ENCODE results near the gene LBHD2. TPM values are rescaled to one million over a fixed set of nuclear protein-coding genes. Genes with fewer than 3 reads are reported as not detected.
"Not testable (repeated sequence)": the region's sequence is repeated elsewhere in the genome, so short reads cannot be mapped to it uniquely, and the experiment has no call there.

The LBHD2 gene
- total and polyA plus RNA-seq, 2 donors (not counting 1 experiment from before 2014, with no cell fraction given) = not detected

- CTCF ChIA-PET = interaction anchor here (1.5 kb wide), 1 partner anchor 14 kb away, joined by 3 read pairs; no protein-coding TSS in a partner anchor
- H2AFZ ChIP-seq (ENCODE audit: insufficient read depth, low read depth, low read length, poor library complexity, severe bottlenecking); H3K79me2 ChIP-seq (ENCODE audit: control insufficient read depth, insufficient read depth, low read length); H3K9ac ChIP-seq (ENCODE audit: low read length); ATAC-seq (ENCODE audit: low read depth); H3K4me3 Mint-ChIP-seq; H3K27ac ChIP-seq (ENCODE audit: low read length in 2 of 2); DNase-seq; H3K4me2 ChIP-seq (replicated peaks; ENCODE audit: low read depth, low read length, poor library complexity, severe bottlenecking); intact Hi-C loops (cut with micrococcal nuclease); H4K20me1 ChIP-seq (ENCODE audit: control insufficient read depth, insufficient read depth, low read length, poor library complexity, severe bottlenecking); H3K27ac Mint-ChIP-seq; POLR2A ChIA-PET; H3K9me3 Mint-ChIP-seq (ENCODE audit: insufficient read depth); H3K36me3 ChIP-seq (replicated peaks in 1 of 2; ENCODE audit: control extremely low read depth in 1 of 2, control insufficient read depth in 1 of 2, extremely low read depth in 1 of 2, insufficient read depth in 2 of 2, low read length in 1 of 2); H3K4me3 ChIP-seq (ENCODE audit: control extremely low read depth in 1 of 5, extremely low read depth in 1 of 5, insufficient read depth in 1 of 5, low read depth in 2 of 5, low read length in 4 of 5): not testable (repeated sequence)
- Mint-ChIP-seq H3K27me3 (peaks cover 13% of the 10 kb centered on the region), H3K4me1 (peaks cover 23% of the 10 kb centered on the region)
- Histone ChIP-seq H3K9me3 (ENCODE audit: control extremely low read depth in 1 of 3, control insufficient read depth in 2 of 3, insufficient read depth in 1 of 3, low read length in 2 of 3) (peaks cover 0 to 13% (median 0%) of the 10 kb centered on the region in 3 donors), H3K4me1 (ENCODE audit: control insufficient read depth in 2 of 2, insufficient read depth in 2 of 2, low read length in 2 of 2) (peaks cover 23 to 28% of the 10 kb centered on the region in 2 donors), H3K27me3 (replicated peaks in 1 of 4; ENCODE audit: control extremely low read depth in 1 of 4, control insufficient read depth in 3 of 4, insufficient read depth in 4 of 4, low read length in 3 of 4) (peaks cover 0 to 33% (median 14%) of the 10 kb centered on the region in 4 experiments)
- WGBS (ENCODE audit: insufficient coverage) = 91% methylated on average over 6 of the region's 8 CpGs
Observed at GRCh38 chr14:103119527-103119926, 35.5 kb downstream of the LBHD2 start.

DNA sequence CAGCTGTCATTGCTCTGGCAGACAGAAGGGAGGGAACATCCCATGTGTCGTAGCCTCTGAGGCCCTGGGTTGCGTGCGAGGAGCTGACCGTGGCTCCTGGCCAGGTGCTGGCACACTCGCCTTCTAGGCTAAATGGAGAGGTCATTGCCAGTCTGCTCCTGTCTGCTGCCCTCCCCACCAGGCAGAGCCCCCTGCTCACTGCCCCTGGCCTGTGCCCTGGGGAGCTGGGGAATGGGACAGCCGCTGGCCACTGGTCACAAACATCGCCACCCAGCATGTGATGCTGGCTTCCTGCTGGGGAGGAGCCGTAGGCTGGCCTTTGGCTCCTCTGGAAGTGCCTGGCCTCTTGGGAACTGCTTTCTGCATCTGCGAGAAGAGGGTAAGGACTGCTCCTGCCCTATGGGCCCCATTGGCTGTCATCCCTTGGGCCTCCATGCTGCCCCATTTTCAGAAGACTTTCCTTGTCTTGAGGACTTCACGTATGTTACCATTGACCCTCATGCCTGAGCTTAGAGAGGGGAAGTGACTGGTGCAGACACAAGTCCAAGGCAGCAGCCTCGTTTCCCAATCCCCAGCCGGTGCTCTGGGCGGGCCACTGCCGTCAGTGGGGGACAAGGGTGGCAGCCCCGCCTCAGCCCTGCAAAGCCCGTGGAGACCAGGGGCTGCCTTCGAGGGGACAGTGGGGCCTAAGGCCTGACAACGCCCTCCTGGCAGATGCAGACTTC is 37.3 kb downstream of the LBHD2 start:
- Mint-ChIP-seq H3K4me3 (peak overlapping the region; percentile 47), H3K27ac (no peak overlapping the region), H3K27me3 (peaks cover 13% of the 10 kb centered on the region), H3K4me1 (peaks cover 15% of the 10 kb centered on the region), H3K9me3 (ENCODE audit: insufficient read depth) (no peaks in the 10 kb centered on the region)
- Histone ChIP-seq H3K27ac (ENCODE audit: low read length in 2 of 2) (peak overlapping the region in 1 of 2 donors; percentile 12), H2AFZ (ENCODE audit: insufficient read depth, low read depth, low read length, poor library complexity, severe bottlenecking) (no peak overlapping the region), H3K27me3 (replicated peaks in 1 of 4; ENCODE audit: control extremely low read depth in 1 of 4, control insufficient read depth in 3 of 4, insufficient read depth in 4 of 4, low read length in 3 of 4) (peaks cover 0 to 36% (median 17%) of the 10 kb centered on the region in 4 experiments), H3K4me2 (replicated peaks; ENCODE audit: low read depth, low read length, poor library complexity, severe bottlenecking) (no peak overlapping the region), H3K4me3 (ENCODE audit: control extremely low read depth in 1 of 5, extremely low read depth in 1 of 5, insufficient read depth in 1 of 5, low read depth in 2 of 5, low read length in 4 of 5) (no peak overlapping the region), H3K9me3 (ENCODE audit: control extremely low read depth in 1 of 3, control insufficient read depth in 2 of 3, insufficient read depth in 1 of 3, low read length in 2 of 3) (peaks cover 0 to 17% (median 0%) of the 10 kb centered on the region in 3 donors), H3K9ac (ENCODE audit: low read length) (no peak overlapping the region), H3K79me2 (ENCODE audit: control insufficient read depth, insufficient read depth, low read length) (no peaks in the 10 kb centered on the region), H3K4me1 (ENCODE audit: control insufficient read depth in 2 of 2, insufficient read depth in 2 of 2, low read length in 2 of 2) (peaks cover 23% of the 10 kb centered on the region in 2 donors), H4K20me1 (ENCODE audit: control insufficient read depth, insufficient read depth, low read length, poor library complexity, severe bottlenecking) (no peaks in the 10 kb centered on the region), H3K36me3 (replicated peaks in 1 of 2; ENCODE audit: control extremely low read depth in 1 of 2, control insufficient read depth in 1 of 2, extremely low read depth in 1 of 2, insufficient read depth in 2 of 2, low read length in 1 of 2) (no peaks in the 10 kb centered on the region)
- no peak for DNase-seq
- CTCF ChIA-PET = interaction anchor here (0.5 kb wide), 1 partner anchor 21 kb away, joined by 3 read pairs; no protein-coding TSS in a partner anchor
- ATAC-seq (ENCODE audit: low read depth) = no peak
- intact Hi-C loops (cut with micrococcal nuclease) = no loop called here
- POLR2A ChIA-PET = no interaction called here
- WGBS (ENCODE audit: insufficient coverage) = 61% methylated on average over 16 of the region's 18 CpGs
- TF ChIP-seq, protein P1, sequence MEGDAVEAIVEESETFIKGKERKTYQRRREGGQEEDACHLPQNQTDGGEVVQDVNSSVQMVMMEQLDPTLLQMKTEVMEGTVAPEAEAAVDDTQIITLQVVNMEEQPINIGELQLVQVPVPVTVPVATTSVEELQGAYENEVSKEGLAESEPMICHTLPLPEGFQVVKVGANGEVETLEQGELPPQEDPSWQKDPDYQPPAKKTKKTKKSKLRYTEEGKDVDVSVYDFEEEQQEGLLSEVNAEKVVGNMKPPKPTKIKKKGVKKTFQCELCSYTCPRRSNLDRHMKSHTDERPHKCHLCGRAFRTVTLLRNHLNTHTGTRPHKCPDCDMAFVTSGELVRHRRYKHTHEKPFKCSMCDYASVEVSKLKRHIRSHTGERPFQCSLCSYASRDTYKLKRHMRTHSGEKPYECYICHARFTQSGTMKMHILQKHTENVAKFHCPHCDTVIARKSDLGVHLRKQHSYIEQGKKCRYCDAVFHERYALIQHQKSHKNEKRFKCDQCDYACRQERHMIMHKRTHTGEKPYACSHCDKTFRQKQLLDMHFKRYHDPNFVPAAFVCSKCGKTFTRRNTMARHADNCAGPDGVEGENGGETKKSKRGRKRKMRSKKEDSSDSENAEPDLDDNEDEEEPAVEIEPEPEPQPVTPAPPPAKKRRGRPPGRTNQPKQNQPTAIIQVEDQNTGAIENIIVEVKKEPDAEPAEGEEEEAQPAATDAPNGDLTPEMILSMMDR (IDR thresholded peaks at IDR 0.05) = no peak
- TF ChIP-seq EZH2 (IDR thresholded peaks at IDR 0.05; ENCODE audit: borderline replicate concordance, insufficient read depth, low read depth, low read length, poor library complexity, severe bottlenecking) = no peak
